Measurements from ENCODE around the gene MIF. TPM values are rescaled to one million over a fixed set of nuclear protein-coding genes. Genes with fewer than 3 reads are reported as not detected.

Gene MIF
- total RNA-seq, 1 donor from 2014 or later, result 153 TPM

Other genes with a start within 250 kb of the MIF start
- gene RGL4, start 203.4 kb upstream of the MIF start, total RNA-seq, result not detected in 2 replicates
- 2.2 and 2.3 TPM in 2 replicates for gene ZNF70, start 143.3 kb upstream of the MIF start, total RNA-seq
- gene VPREB3, start 140.0 kb upstream of the MIF start, total RNA-seq, result not detected in 2 replicates
- gene C22orf15, start 131.4 kb upstream of the MIF start, total RNA-seq, result 0.14 TPM in 1 of 2 replicates, not detected in the other
- gene CHCHD10, start 126.4 kb upstream of the MIF start, total RNA-seq, result 2.6 and 9.6 TPM in 2 replicates
- 4.4 and 7.3 TPM in 2 replicates for gene MMP11, start 121.5 kb upstream of the MIF start, total RNA-seq
- gene SMARCB1, start 107.4 kb upstream of the MIF start, total RNA-seq, result 24.5 and 45.8 TPM in 2 replicates
- 0.68 and 1.3 TPM in 2 replicates for gene DERL3, start 55.4 kb upstream of the MIF start, total RNA-seq
- 4.7 and 6.0 TPM in 2 replicates for gene SLC2A11, start 36.5 kb upstream of the MIF start, total RNA-seq
- gene GSTT2B, start 66.8 kb downstream of the MIF start, total RNA-seq, result 1.4 and 11.1 TPM in 2 replicates
- gene DDTL, start 72.5 kb downstream of the MIF start, total RNA-seq, result 0.34 and 0.98 TPM in 2 replicates
- gene DDT, start 80.1 kb downstream of the MIF start, total RNA-seq, result 114 and 121 TPM in 2 replicates
- gene GSTT2, start 85.8 kb downstream of the MIF start, total RNA-seq, result 0.65 TPM in 1 of 2 replicates, not detected in the other
- gene GSTT4, start 111.1 kb downstream of the MIF start, total RNA-seq, result not detected in 2 replicates
- 35.7 and 50.2 TPM in 2 replicates for gene CABIN1, start 116.9 kb downstream of the MIF start, total RNA-seq